HCEC 1CT (cell line): ENCODE results near the gene RPP30.
"Not testable (repeated sequence)": the region's sequence is repeated elsewhere in the genome, so short reads cannot be mapped to it uniquely, and the experiment has no call there.

ENCODE experiments used
- DNase-seq: peaks from one replicate; pipeline ENCODE4 v3.0.0-alpha.2; 2017

Gene RPP30

GRCh38 chr10:90917968-90918318 is 46.2 kb downstream of the RPP30 start:
- no peak for DNase-seq

GRCh38 chr10:90919683-90920574 is 48.2 kb downstream of the RPP30 start:
- DNase-seq = no peak

- DNase-seq = peak; percentile 94
Measured at GRCh38 chr10:90920986-90921666, 49.4 kb downstream of the RPP30 start, which contains the start of gene ANKRD1. TSS of gene ANKRD1 (minus strand) at chr10:90921087. CDS start at chr10:90921027, 60 bp downstream.

GRCh38 chr10:90921906-90922305 is 50.1 kb downstream of the RPP30 start:
- no peak for DNase-seq

GRCh38 chr10:90923111-90923731 is 51.4 kb downstream of the RPP30 start:
- DNase-seq = no peak

GRCh38 chr10:90924552-90924951 is 52.8 kb downstream of the RPP30 start:
- no peak for DNase-seq

- DNase-seq = no peak
Measured at GRCh38 chr10:90925079-90926029, 53.6 kb downstream of the RPP30 start.

GRCh38 chr10:90927293-90927692 is 55.5 kb downstream of the RPP30 start:
- DNase-seq = no peak

GRCh38 chr10:90929179-90929578 is 57.4 kb downstream of the RPP30 start:
- DNase-seq = no peak

- DNase-seq = peak; percentile 67
Measured at GRCh38 chr10:90930070-90930837, 58.5 kb downstream of the RPP30 start.

GRCh38 chr10:90930971-90931871 is 59.4 kb downstream of the RPP30 start:
- peak; percentile 83 for DNase-seq

- no peak for DNase-seq
Measured at GRCh38 chr10:90935581-90936275, 64.0 kb downstream of the RPP30 start.

- DNase-seq = no peak
Measured at GRCh38 chr10:90936276-90936659, 64.5 kb downstream of the RPP30 start.

- no peak for DNase-seq
Measured at GRCh38 chr10:90937645-90938258, 66.0 kb downstream of the RPP30 start.

GRCh38 chr10:90939116-90939515 is 67.3 kb downstream of the RPP30 start:
- no peak for DNase-seq

- DNase-seq = no peak
Measured at GRCh38 chr10:90939648-90940047, 67.9 kb downstream of the RPP30 start.

- DNase-seq = not testable (repeated sequence)
Measured at GRCh38 chr10:90942980-90943379, 71.2 kb downstream of the RPP30 start.

GRCh38 chr10:90944749-90945148 is 73.0 kb downstream of the RPP30 start:
- no peak for DNase-seq

- no peak for DNase-seq
Measured at GRCh38 chr10:90945491-90946070, 73.8 kb downstream of the RPP30 start.
